GM12878 (cell line): ENCODE data around the gene TSPAN12. TPM values are rescaled to one million over a fixed set of nuclear protein-coding genes. Genes with fewer than 3 reads are reported as not detected.

Experiments
- GATAD2B ChIP-seq: fragments of 450-650 bp; conservative IDR thresholded peaks from 2 replicates; pipeline ENCODE4 v1.6.1; 2017; ENCODE audit warnings: low read depth, mild to moderate bottlenecking, moderate library complexity
- SMC3 ChIP-seq: IDR thresholded peaks from 2 replicates; pipeline ENCODE4 v1.6.1; 2011; ENCODE audit warnings: low read length, improper control_type of control experiment, borderline replicate concordance
- TAF1 ChIP-seq: IDR thresholded peaks from 2 replicates; pipeline ENCODE4 v1.6.1; 2011; ENCODE audit warnings: mild to moderate bottlenecking, low read depth, low read length, borderline replicate concordance
- TCF7 ChIP-seq: IDR thresholded peaks from 2 replicates; pipeline ENCODE4 v1.6.1; 2014; ENCODE audit warnings: antibody characterized with exemption, borderline replicate concordance
- polyA plus RNA-seq, 11 experiments: library from polyadenylated mRNA; depleted of rRNA in 4 of 11; unstranded in 6 of 11; stranded (reverse) in 5 of 11; fragments of >200 nt; fragmentation: Nextera tagmentation in 4 of 11; fragmentation: Illumina TruSeq in 1 of 11; extraction: Ambion mirVana in 4 of 11; extraction: Trizol in 1 of 11; gene quantifications; 1 replicate in 1 of 11; 2 replicates in 10 of 11; pipeline versions ENCODE4 v1.2.1 to v1.2.3, GENCODE V29; 2011 to 2016; ENCODE audit warnings: inconsistent platforms in 2 of 11, missing spikeins in 2 of 11, low read depth in 1 of 11
- total RNA-seq, 4 experiments: library from RNA; depleted of rRNA in 3 of 4; stranded (reverse); fragments of >200 nt in 3 of 4; fragmentation: Illumina TruSeq in 1 of 4; extraction: Trizol in 1 of 4; gene quantifications; 2 replicates each; pipeline versions ENCODE4 v1.2.1 to v1.2.3, GENCODE V29; 2013 to 2021
- TF ChIP-seq, protein P1 (sequence below): IDR thresholded peaks from 2 replicates; pipeline ENCODE4 v1.6.1; 2012; ENCODE audit warnings: low read depth, low read length, improper control_type of control experiment
- TF ChIP-seq, protein P2 (sequence below): fragments of 450-650 bp; IDR thresholded peaks from 2 replicates; pipeline ENCODE4 v1.6.1; 2017; ENCODE audit warnings: mild to moderate bottlenecking, low read depth, inconsistent platforms; ENCODE audit not compliant: poor library complexity, severe bottlenecking
- TF ChIP-seq, protein P3 (sequence below), 3 experiments: IDR thresholded peaks in 2 of 3; conservative IDR thresholded peaks in 1 of 3; 2 replicates each; pipeline ENCODE4 v1.5.1; 2011; ENCODE audit warnings: low read depth in 3 of 3, low read length in 3 of 3, mild to moderate bottlenecking in 3 of 3, control low read depth in 2 of 3, moderate library complexity in 2 of 3, inconsistent platforms in 1 of 3, mixed read lengths in 1 of 3; ENCODE audit not compliant: control insufficient read depth in 2 of 3, insufficient read depth in 1 of 3; ENCODE audit errors: extremely low read depth in 1 of 3

The TSPAN12 gene
- total and polyA plus RNA-seq, 10 of the 15 experiments (the other 5 are each of a cell fraction or from before 2014, with no cell fraction given): 0.67 to 110 (median 1.3) TPM

DNA sequence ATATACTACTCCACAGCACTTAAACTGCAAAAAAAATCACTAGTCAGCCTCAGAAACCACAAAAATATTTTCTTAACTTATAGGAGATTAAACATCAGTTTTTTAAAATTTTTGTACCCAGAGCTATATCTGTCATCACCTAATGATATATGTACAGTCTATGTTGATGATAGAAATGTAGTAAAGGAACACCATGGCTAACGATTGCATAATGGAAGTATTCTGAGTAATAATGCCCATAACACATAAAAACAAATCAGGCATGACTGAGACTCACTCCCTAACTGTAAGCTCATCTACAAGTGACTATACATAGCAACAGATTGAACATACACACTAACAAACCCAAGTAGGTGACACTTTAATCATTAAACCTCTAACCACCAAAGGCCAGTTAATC lies 51.3 kb downstream of the TSPAN12 start (continued):
- TF ChIP-seq, protein P1, sequence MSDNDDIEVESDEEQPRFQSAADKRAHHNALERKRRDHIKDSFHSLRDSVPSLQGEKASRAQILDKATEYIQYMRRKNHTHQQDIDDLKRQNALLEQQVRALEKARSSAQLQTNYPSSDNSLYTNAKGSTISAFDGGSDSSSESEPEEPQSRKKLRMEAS: no peak
- TF ChIP-seq TAF1: no peak
- TF ChIP-seq SMC3: no peak
- TF ChIP-seq, protein P2, sequence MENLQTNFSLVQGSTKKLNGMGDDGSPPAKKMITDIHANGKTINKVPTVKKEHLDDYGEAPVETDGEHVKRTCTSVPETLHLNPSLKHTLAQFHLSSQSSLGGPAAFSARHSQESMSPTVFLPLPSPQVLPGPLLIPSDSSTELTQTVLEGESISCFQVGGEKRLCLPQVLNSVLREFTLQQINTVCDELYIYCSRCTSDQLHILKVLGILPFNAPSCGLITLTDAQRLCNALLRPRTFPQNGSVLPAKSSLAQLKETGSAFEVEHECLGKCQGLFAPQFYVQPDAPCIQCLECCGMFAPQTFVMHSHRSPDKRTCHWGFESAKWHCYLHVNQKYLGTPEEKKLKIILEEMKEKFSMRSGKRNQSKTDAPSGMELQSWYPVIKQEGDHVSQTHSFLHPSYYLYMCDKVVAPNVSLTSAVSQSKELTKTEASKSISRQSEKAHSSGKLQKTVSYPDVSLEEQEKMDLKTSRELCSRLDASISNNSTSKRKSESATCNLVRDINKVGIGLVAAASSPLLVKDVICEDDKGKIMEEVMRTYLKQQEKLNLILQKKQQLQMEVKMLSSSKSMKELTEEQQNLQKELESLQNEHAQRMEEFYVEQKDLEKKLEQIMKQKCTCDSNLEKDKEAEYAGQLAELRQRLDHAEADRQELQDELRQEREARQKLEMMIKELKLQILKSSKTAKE: no peak
- TF ChIP-seq, protein P3, sequence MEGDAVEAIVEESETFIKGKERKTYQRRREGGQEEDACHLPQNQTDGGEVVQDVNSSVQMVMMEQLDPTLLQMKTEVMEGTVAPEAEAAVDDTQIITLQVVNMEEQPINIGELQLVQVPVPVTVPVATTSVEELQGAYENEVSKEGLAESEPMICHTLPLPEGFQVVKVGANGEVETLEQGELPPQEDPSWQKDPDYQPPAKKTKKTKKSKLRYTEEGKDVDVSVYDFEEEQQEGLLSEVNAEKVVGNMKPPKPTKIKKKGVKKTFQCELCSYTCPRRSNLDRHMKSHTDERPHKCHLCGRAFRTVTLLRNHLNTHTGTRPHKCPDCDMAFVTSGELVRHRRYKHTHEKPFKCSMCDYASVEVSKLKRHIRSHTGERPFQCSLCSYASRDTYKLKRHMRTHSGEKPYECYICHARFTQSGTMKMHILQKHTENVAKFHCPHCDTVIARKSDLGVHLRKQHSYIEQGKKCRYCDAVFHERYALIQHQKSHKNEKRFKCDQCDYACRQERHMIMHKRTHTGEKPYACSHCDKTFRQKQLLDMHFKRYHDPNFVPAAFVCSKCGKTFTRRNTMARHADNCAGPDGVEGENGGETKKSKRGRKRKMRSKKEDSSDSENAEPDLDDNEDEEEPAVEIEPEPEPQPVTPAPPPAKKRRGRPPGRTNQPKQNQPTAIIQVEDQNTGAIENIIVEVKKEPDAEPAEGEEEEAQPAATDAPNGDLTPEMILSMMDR (IDR thresholded peaks at IDR 0.05 in 2 of 3, conservative IDR thresholded peaks at IDR 0.05 in 1 of 3; ENCODE audit: control insufficient read depth in 2 of 3, extremely low read depth in 1 of 3, insufficient read depth in 1 of 3, low read depth in 3 of 3, low read length in 3 of 3): no peak
- TF ChIP-seq TCF7: no peak
- no peak for TF ChIP-seq GATAD2B
